ENCODE data around the gene IFNA14. TPM values are rescaled to one million over a fixed set of nuclear protein-coding genes. Genes with fewer than 3 reads are reported as not detected.
A peak's percentile ranks its signal among the peaks of the same experiment; 100 is the strongest.
"Not testable (repeated sequence)": the region's sequence is repeated elsewhere in the genome, so short reads cannot be mapped to it uniquely, and the experiment has no call there.

IFNA14 gene
- total RNA-seq, 4 donors from 2014 or later, result not detected

DNA sequence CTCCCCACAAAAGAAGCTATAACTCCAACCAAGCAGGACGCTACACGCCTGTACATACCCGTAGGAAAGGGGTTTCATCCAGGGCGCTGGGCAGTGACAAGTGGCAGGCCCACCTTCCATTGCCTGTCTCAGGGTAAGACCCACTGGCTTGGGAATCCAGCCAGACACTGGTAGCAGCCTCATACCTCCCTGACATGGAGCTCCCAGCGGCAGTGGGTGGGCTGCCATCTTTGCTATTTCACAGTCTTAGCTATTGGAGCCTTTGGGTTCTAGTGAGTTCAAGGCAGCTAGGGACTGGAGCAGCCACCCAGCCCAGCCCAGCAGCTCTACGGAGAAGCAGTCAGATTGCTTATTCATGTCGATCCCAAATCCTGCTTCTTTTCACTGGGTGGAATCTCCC lies 29.5 kb downstream of the IFNA14 start:
- Histone ChIP-seq H3K27ac (no peak overlapping the region), H3K9me3 (no peaks in the 10 kb centered on the region), H3K27me3 (no peaks in the 10 kb centered on the region), H3K4me3 (no peak overlapping the region), H3K36me3 (no peaks in the 10 kb centered on the region), H3K4me1 (no peaks in the 10 kb centered on the region)
- no peak for DNase-seq
- intact Hi-C loops (cut with DNase I; ENCODE audit: low total_unique reads), result no loop called here
- TF ChIP-seq POLR2A (IDR thresholded peaks at IDR 0.05), result no peak

DNA sequence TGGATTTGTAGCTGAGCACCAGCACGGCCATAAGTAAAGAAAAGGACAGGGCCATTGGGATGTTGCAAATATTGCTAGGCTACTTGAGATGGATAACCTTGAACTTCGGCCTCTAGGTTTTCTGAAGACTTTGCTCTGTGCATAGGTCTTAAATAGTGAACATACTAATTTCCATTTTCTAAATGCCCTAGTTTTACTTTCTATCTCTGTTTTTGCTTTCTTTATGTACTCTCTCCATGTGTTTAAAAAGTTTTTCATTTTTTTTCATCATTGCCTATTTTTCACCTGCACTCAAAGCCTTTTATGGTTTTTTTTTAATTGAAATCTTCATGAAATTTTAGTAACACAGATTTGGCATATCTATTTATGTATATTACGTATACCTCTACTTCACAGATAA lies 32.8 kb downstream of the IFNA14 start, which contains the start of gene IFNA10:
TSS of gene IFNA10 (minus strand) at position 101 of the 400 bp plus-strand sequence. CDS start at position 55, 46 bp downstream.
- H3K9me3 ChIP-seq; H3K4me1 ChIP-seq; DNase-seq; H3K27ac ChIP-seq; H3K36me3 ChIP-seq; H3K27me3 ChIP-seq; intact Hi-C loops (cut with DNase I; ENCODE audit: low total_unique reads); H3K4me3 ChIP-seq: not testable (repeated sequence)

DNA sequence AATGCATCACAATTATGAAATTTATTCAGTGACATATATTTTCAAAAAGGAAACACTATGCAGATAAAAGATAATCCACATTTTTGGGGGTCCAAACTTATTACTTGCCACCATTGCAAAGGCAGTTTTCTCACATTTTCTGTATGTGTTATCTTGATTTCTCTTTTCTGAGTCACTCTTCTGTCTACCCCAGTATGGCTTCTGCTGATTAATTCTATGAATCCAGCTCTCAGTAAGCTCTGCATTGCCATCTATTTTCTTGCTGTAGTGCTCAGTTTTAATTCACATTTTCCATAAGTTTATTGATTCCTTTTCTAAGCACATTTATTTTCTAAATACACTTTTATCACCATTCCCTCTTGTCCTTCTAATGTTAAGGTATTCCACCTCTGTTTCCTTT lies 34.6 kb downstream of the IFNA14 start:
- Histone ChIP-seq H3K36me3 (no peaks in the 10 kb centered on the region), H3K4me1 (no peaks in the 10 kb centered on the region), H3K27ac (no peak overlapping the region), H3K4me3 (no peak overlapping the region), H3K27me3 (no peaks in the 10 kb centered on the region), H3K9me3 (no peaks in the 10 kb centered on the region)
- TF ChIP-seq, protein P1, sequence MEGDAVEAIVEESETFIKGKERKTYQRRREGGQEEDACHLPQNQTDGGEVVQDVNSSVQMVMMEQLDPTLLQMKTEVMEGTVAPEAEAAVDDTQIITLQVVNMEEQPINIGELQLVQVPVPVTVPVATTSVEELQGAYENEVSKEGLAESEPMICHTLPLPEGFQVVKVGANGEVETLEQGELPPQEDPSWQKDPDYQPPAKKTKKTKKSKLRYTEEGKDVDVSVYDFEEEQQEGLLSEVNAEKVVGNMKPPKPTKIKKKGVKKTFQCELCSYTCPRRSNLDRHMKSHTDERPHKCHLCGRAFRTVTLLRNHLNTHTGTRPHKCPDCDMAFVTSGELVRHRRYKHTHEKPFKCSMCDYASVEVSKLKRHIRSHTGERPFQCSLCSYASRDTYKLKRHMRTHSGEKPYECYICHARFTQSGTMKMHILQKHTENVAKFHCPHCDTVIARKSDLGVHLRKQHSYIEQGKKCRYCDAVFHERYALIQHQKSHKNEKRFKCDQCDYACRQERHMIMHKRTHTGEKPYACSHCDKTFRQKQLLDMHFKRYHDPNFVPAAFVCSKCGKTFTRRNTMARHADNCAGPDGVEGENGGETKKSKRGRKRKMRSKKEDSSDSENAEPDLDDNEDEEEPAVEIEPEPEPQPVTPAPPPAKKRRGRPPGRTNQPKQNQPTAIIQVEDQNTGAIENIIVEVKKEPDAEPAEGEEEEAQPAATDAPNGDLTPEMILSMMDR (IDR thresholded peaks at IDR 0.05), result no peak
- no peak for TF ChIP-seq POLR2A (IDR thresholded peaks at IDR 0.05)
- intact Hi-C loops (cut with DNase I; ENCODE audit: low total_unique reads), result no loop called here
- no peak for DNase-seq

DNA sequence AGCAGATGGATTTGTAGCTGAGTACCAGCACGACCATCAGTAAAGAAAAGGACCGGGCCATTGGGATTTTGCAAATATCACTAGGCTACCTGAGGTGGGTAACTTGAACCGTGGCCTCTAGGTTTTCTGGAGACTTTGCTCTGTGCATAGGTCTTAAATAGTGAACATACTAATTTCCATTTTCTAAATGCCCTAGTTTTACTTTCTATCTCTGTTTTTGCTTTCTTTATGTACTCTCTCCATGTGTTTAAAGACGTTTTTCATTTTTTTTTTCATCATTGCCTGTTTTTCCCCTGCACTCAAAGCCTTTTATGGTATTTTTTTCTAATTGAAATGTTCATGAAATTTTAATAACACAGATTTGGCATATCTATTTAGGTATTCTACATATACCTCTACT lies 37.7 kb downstream of the IFNA14 start, which contains the start of gene IFNA7:
TSS of gene IFNA7 (minus strand) at position 101 of the 400 bp plus-strand sequence. CDS start at position 61, 40 bp downstream.
- H3K4me3 ChIP-seq; H3K27me3 ChIP-seq; H3K9me3 ChIP-seq; intact Hi-C loops (cut with DNase I; ENCODE audit: low total_unique reads); H3K4me1 ChIP-seq; DNase-seq; H3K36me3 ChIP-seq; H3K27ac ChIP-seq: not testable (repeated sequence)

DNA sequence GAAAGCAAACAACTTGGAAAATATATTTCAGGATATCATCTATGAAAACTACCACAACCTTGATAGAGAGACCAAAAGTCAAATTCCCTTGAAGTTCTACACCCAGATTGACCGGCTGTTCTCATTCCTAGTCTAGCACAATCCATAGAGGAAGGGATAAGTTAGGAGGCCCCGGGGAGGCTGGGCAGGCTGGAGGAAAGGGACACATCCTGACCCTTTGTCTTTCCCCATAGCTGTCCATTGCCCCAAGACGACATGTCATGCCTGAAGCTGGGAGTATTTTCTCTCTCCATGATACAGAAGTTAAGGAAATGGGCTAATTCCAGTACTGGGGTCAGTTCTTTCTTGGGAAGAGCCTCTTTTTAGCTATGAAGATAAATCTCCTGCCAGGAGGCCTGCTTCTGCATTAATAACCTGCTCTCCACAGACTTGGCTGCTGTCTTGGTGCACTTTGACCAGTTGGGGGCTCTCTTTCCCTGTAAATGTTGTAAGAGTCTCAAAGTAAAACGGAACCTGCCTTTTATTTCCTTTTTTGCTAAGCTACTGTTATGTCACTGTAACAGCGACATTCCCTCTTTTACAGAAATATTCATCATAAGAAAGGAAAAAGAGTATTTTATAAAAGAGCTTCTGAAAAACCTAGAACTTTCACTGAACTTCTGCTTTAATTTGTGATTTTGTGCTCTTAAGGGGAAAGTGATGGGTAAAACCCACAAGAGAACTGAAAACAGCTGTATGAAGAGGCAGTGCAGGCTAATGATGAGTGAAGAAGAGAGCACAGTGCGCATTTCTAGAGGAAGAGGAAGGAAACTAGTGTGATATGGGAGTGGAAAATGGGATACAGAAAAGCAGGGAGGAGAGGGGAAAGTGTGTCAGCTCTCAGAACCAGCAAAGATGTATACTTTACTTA lies 44.7 kb downstream of the IFNA14 start:
- H3K9me3 ChIP-seq; H3K4me3 ChIP-seq; intact Hi-C loops (cut with DNase I; ENCODE audit: low total_unique reads); H3K4me1 ChIP-seq; DNase-seq; H3K27ac ChIP-seq; H3K27me3 ChIP-seq; H3K36me3 ChIP-seq: not testable (repeated sequence)
- TF ChIP-seq, protein P1 (IDR thresholded peaks at IDR 0.05), result peak in 2 of 4 experiments; percentile 23 to 27

Other genes with a start within 250 kb of the IFNA14 start
- gene HACD4, start 208.4 kb downstream of the IFNA14 start, total RNA-seq, result 1 to 10 TPM in 2 of 4 donors, under 1 TPM in 2; under 0.01 to 8.7 (median 2.4) TPM
- gene IFNB1, start 162.1 kb downstream of the IFNA14 start, total RNA-seq, result not detected
- not detected for gene IFNW1, start 98.2 kb downstream of the IFNA14 start, total RNA-seq
- gene IFNA21, start 73.3 kb downstream of the IFNA14 start, total RNA-seq, result not detected
- not detected for gene IFNA4, start 52.4 kb downstream of the IFNA14 start, total RNA-seq
- not detected for gene IFNA7, start 37.8 kb downstream of the IFNA14 start, total RNA-seq
- gene IFNA10, start 32.9 kb downstream of the IFNA14 start, total RNA-seq, result not detected
- gene IFNA16, start 22.7 kb downstream of the IFNA14 start, total RNA-seq, result not detected
- gene IFNA17, start 11.8 kb downstream of the IFNA14 start, total RNA-seq, result not detected
- gene IFNA5, start 65.3 kb upstream of the IFNA14 start, total RNA-seq, result under 1 TPM in 1 of 4 donors, not detected in 3; 0.91 TPM
- 10 to 100 TPM; 24.7 to 88.5 (median 29.9) TPM for gene KLHL9, start 95.4 kb upstream of the IFNA14 start, total RNA-seq
- gene IFNA6, start 110.9 kb upstream of the IFNA14 start, total RNA-seq, result not detected
- gene IFNA13, start 128.1 kb upstream of the IFNA14 start, total RNA-seq, result not detected
- not detected for gene IFNA2, start 145.4 kb upstream of the IFNA14 start, total RNA-seq
- not detected for gene IFNA8, start 169.1 kb upstream of the IFNA14 start, total RNA-seq
- not detected for gene IFNA1, start 200.4 kb upstream of the IFNA14 start, total RNA-seq
- gene IFNE, start 242.3 kb upstream of the IFNA14 start, total RNA-seq, result 1 to 10 TPM in 1 of 4 donors, not detected in 3; 1.9 TPM

Measured in uterus (tissue), 4 donors.